Skeletal muscle tissue (tissue), 4 donors: ENCODE measurements around the gene ANO10. TPM values are rescaled to one million over a fixed set of nuclear protein-coding genes. Genes with fewer than 3 reads are reported as not detected.

Source experiments
- H3K27ac ChIP-seq: one replicate; pipeline ENCODE4 v1.7.0; 2013; ENCODE audit warnings: mild to moderate bottlenecking, low read depth, low read length, inconsistent platforms
- H3K27me3 ChIP-seq, 3 donors: one replicate each; pipeline ENCODE4 v1.7.0; 2013; ENCODE audit warnings: low read length in 3 of 3; ENCODE audit not compliant: control insufficient read depth in 3 of 3, insufficient read depth in 3 of 3
- H3K36me3 ChIP-seq, 3 donors: one replicate each; pipeline ENCODE4 v1.7.0; 2013; ENCODE audit warnings: low read length in 3 of 3; ENCODE audit not compliant: control insufficient read depth in 3 of 3, insufficient read depth in 3 of 3
- H3K4me1 ChIP-seq, 3 donors: one replicate each; pipeline ENCODE4 v1.7.0; 2013; ENCODE audit warnings: low read length in 3 of 3, mild to moderate bottlenecking in 3 of 3; ENCODE audit not compliant: control insufficient read depth in 3 of 3, insufficient read depth in 3 of 3
- H3K4me3 ChIP-seq, 3 donors: one replicate each; pipeline ENCODE4 v1.7.0; 2013; ENCODE audit warnings: low read length in 3 of 3
- H3K9ac ChIP-seq, 3 donors: one replicate each; pipeline ENCODE4 v1.7.0; 2013; ENCODE audit warnings: low read length in 3 of 3, mild to moderate bottlenecking in 3 of 3, moderate library complexity in 2 of 3, low read depth in 1 of 3
- H3K9me3 ChIP-seq, 3 donors: one replicate each; pipeline ENCODE4 v1.7.0; 2013; ENCODE audit warnings: low read length in 3 of 3; ENCODE audit not compliant: control insufficient read depth in 3 of 3
- total RNA-seq: library from RNA; depleted of rRNA; stranded (reverse); fragments of >200 nt; gene quantifications from one replicate; pipeline ENCODE4 v1.2.3, GENCODE V29; 2014
- donor health status: Osteomylitis.

Gene ANO10
- total RNA-seq, 1 donor from 2014 or later, result 25.1 TPM

DNA sequence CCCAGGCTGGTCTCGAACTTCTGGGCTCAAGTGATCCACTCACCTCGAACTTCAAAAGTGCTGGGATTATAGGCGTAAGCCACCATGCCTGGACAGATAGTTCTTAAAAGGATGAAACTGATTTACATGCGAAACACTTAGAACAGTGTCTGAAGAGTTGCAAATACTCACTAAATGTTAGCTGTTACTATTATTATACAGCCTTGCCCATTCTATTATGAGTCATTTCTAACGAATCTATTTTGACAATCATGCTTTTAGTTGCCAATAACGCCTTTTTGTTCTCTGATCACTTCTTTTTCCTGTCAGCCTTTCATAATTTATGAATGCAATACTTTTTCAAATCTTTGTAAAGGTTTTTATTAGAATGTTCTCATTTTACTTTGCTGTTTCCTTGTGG is 222.8 kb downstream of the ANO10 start:
- Histone ChIP-seq H3K4me1 (peaks cover 1 to 7% (median 4%) of the 10 kb centered on the region in 3 donors), H3K9ac (no peak overlapping the region), H3K9me3 (no peaks in the 10 kb centered on the region), H3K27me3 (no peaks in the 10 kb centered on the region), H3K36me3 (no peaks in the 10 kb centered on the region), H3K27ac (peak overlapping the region; percentile 26), H3K4me3 (no peak overlapping the region)

DNA sequence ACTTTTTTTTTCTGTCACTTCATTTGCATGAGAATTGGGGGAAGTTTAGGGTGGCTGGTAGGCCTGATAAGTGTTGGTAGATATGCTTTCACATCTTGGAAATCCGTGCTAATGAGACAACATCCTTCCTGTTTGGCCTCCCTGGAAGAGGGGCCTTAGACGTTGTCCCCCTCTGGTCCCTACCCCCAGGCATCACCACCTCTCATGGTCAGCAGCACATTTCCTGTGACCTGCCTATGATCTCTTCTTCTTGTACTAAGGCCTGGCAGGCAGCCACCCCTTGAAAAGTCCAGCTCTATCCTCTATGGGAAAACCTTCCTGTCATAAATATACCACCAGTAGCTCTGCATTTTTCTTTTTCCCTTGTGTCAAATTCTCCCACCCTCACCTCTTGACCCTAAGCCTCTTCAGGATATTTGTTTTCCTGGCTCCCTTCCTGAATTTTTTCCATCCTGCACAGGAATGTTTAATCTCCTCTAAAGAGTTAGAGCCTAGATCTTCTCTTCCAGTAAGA is 227.7 kb downstream of the ANO10 start:
- peaks cover 15 to 21% (median 19%) of the 10 kb centered on the region in 3 donors for H3K4me1 ChIP-seq
- H3K27me3 ChIP-seq, result no peaks in the 10 kb centered on the region
- H3K9me3 ChIP-seq, result no peaks in the 10 kb centered on the region
- H3K27ac ChIP-seq, result peak overlapping the region; percentile 64
- H3K9ac ChIP-seq, result no peak overlapping the region
- no peaks in the 10 kb centered on the region for H3K36me3 ChIP-seq
- H3K4me3 ChIP-seq, result no peak overlapping the region

DNA sequence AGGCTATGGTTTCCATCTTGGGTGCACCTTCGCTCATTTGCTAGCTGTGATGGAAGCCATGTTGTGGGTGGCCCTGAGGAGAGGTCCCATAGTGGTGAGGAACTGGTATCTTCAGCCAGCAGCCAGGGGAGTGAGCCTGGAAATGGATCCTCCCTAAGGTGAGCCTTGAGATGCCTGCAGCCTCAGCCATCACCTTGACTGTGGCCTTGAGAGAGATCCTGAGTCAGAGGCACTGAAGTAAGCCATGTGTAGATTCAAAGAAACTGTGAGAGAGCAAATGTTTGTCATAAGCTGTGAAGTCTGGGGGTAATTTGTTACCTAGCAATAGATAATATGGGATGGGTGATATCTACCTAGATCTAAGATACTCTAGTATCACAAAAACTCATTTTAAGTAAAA is 230.2 kb downstream of the ANO10 start:
- peaks cover 21 to 25% (median 25%) of the 10 kb centered on the region in 3 donors for H3K4me1 ChIP-seq
- H3K27me3 ChIP-seq, result no peaks in the 10 kb centered on the region
- H3K4me3 ChIP-seq, result no peak overlapping the region
- H3K27ac ChIP-seq, result no peak overlapping the region
- H3K36me3 ChIP-seq, result no peaks in the 10 kb centered on the region
- no peak overlapping the region for H3K9ac ChIP-seq
- no peaks in the 10 kb centered on the region for H3K9me3 ChIP-seq

DNA sequence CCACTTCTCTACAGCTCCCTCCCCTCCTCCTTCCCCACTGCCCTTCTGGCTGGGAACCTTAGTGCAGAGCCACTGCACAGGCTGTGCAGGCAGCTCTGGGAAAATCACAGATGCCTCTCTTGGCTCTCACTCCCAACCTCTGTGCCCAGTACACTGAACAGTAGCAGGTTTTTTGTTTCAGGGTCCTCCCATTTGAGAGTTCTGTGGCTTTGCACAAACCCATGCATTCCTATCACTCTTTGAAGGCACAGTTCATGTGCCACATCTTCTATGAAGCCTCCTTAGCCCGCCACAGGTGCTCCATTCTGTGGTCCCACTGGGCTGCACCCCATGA is 231.6 kb downstream of the ANO10 start:
- Histone ChIP-seq H3K9ac (no peak overlapping the region), H3K36me3 (no peaks in the 10 kb centered on the region), H3K4me3 (no peak overlapping the region), H3K27me3 (no peaks in the 10 kb centered on the region), H3K9me3 (no peaks in the 10 kb centered on the region), H3K27ac (peak overlapping the region; percentile 48), H3K4me1 (peaks cover 21 to 25% (median 25%) of the 10 kb centered on the region in 3 donors)

GRCh38 chr3:43389388-43390254 is 232.2 kb downstream of the ANO10 start:
- H3K4me1 ChIP-seq, result peaks cover 21 to 25% (median 23%) of the 10 kb centered on the region in 3 donors

GRCh38 chr3:43388915-43389314 is 232.9 kb downstream of the ANO10 start:
- Histone ChIP-seq H3K4me3 (no peak overlapping the region), H3K9ac (no peak overlapping the region), H3K4me1 (peaks cover 19 to 25% (median 21%) of the 10 kb centered on the region in 3 donors), H3K36me3 (no peaks in the 10 kb centered on the region), H3K27ac (peak overlapping the region; percentile 48), H3K9me3 (no peaks in the 10 kb centered on the region), H3K27me3 (no peaks in the 10 kb centered on the region)

More at GRCh38 chr3:43389388-43390254, 232.2 kb downstream of the ANO10 start:
- Histone ChIP-seq H3K36me3 (no peaks in the 10 kb centered on the region), H3K27me3 (no peaks in the 10 kb centered on the region), H3K4me3 (no peak overlapping the region), H3K27ac (peak overlapping the region; percentile 48), H3K9ac (peak overlapping the region in 1 of 3 donors; percentile 12), H3K9me3 (no peaks in the 10 kb centered on the region)

GRCh38 chr3:43388175-43388574 is 233.6 kb downstream of the ANO10 start:
- Histone ChIP-seq H3K4me1 (peaks cover 16 to 25% (median 21%) of the 10 kb centered on the region in 3 donors), H3K9ac (no peak overlapping the region), H3K36me3 (no peaks in the 10 kb centered on the region), H3K9me3 (no peaks in the 10 kb centered on the region), H3K27ac (peak overlapping the region; percentile 48), H3K4me3 (no peak overlapping the region), H3K27me3 (no peaks in the 10 kb centered on the region)

DNA sequence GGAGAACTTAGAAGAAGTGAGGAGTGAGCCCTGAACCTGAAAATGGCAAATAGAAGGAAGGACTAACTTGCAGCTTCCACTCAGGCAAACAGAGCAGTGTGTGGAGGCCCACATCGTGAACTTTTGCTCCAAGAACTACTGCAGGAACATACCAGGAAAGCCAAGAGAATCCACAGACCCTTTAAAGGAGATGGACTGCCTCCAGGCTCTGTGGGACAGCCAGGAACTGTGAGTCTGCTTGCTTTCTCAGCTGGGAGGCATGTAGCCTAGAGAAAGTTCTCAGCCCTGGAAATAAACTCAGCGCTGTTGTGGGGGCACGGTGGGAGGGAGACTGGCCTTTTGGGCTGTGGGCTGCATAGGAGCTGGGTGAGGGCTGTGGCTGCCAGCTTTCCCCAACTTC is 242.5 kb downstream of the ANO10 start:
- Histone ChIP-seq H3K9me3 (no peaks in the 10 kb centered on the region), H3K27ac (peak overlapping the region; percentile 22), H3K4me1 (peaks cover 2 to 4% (median 3%) of the 10 kb centered on the region in 3 donors), H3K9ac (no peak overlapping the region), H3K4me3 (no peak overlapping the region), H3K27me3 (no peaks in the 10 kb centered on the region), H3K36me3 (no peaks in the 10 kb centered on the region)

- Histone ChIP-seq H3K36me3 (no peaks in the 10 kb centered on the region), H3K9ac (no peak overlapping the region), H3K27ac (no peak overlapping the region), H3K27me3 (no peaks in the 10 kb centered on the region), H3K9me3 (no peaks in the 10 kb centered on the region), H3K4me1 (peaks cover 2 to 4% (median 3%) of the 10 kb centered on the region in 3 donors), H3K4me3 (no peak overlapping the region)
Measured at GRCh38 chr3:43378066-43378935, 243.5 kb downstream of the ANO10 start.
